Measurements from ENCODE around the gene SMCO2. TPM values are rescaled to one million over a fixed set of nuclear protein-coding genes. Genes with fewer than 3 reads are reported as not detected.

The SMCO2 gene
- total and polyA plus RNA-seq, 4 donors = not detected

DNA sequence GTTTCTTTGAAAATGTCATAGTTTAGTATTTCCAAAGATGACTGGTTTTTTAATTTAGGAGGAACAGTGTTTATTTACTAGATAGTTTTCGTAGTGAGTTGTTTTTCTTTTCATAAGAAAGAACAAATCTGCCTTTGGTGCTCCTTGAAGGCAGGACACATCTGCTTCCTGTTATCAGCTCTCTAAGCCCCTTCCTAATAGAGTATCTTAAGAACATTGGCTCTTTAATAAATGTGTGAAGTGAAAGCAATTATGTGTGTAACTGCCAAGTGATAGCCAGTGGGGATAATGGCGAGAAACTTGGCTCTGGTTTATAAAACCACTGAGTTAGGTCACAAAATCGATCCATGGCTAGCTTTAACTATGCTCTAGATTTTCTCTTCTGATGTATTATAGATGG lies 54.0 kb downstream of the SMCO2 start:
- Histone ChIP-seq H3K9ac (ENCODE audit: low read depth in 1 of 2, low read length in 2 of 2) (no peak overlapping the region), H3K4me3 (ENCODE audit: low read depth in 1 of 3, low read length in 3 of 3) (no peak overlapping the region), H3K27me3 (ENCODE audit: control insufficient read depth in 4 of 4, insufficient read depth in 4 of 4, low read length in 3 of 4) (no peaks in the 10 kb centered on the region), H3K27ac (ENCODE audit: low read depth in 1 of 2, low read length in 2 of 2) (no peak overlapping the region), H3K9me3 (ENCODE audit: control insufficient read depth in 4 of 4, low read length in 3 of 4) (no peaks in the 10 kb centered on the region), H3K36me3 (ENCODE audit: control insufficient read depth in 4 of 4, insufficient read depth in 3 of 4, low read depth in 1 of 4, low read length in 3 of 4) (no peaks in the 10 kb centered on the region), H3K4me1 (ENCODE audit: control insufficient read depth in 4 of 4, insufficient read depth in 4 of 4, low read length in 3 of 4) (no peaks in the 10 kb centered on the region)
- TF ChIP-seq, protein P1, sequence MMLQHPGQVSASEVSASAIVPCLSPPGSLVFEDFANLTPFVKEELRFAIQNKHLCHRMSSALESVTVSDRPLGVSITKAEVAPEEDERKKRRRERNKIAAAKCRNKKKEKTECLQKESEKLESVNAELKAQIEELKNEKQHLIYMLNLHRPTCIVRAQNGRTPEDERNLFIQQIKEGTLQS (IDR thresholded peaks at IDR 0.05) = no peak
- TF ChIP-seq GABPA (IDR thresholded peaks at IDR 0.05 in 1 of 2, conservative IDR thresholded peaks at IDR 0.05 in 1 of 2) = no peak
- no peak for TF ChIP-seq SP1 (IDR thresholded peaks at IDR 0.05)
- TF ChIP-seq, protein P2, sequence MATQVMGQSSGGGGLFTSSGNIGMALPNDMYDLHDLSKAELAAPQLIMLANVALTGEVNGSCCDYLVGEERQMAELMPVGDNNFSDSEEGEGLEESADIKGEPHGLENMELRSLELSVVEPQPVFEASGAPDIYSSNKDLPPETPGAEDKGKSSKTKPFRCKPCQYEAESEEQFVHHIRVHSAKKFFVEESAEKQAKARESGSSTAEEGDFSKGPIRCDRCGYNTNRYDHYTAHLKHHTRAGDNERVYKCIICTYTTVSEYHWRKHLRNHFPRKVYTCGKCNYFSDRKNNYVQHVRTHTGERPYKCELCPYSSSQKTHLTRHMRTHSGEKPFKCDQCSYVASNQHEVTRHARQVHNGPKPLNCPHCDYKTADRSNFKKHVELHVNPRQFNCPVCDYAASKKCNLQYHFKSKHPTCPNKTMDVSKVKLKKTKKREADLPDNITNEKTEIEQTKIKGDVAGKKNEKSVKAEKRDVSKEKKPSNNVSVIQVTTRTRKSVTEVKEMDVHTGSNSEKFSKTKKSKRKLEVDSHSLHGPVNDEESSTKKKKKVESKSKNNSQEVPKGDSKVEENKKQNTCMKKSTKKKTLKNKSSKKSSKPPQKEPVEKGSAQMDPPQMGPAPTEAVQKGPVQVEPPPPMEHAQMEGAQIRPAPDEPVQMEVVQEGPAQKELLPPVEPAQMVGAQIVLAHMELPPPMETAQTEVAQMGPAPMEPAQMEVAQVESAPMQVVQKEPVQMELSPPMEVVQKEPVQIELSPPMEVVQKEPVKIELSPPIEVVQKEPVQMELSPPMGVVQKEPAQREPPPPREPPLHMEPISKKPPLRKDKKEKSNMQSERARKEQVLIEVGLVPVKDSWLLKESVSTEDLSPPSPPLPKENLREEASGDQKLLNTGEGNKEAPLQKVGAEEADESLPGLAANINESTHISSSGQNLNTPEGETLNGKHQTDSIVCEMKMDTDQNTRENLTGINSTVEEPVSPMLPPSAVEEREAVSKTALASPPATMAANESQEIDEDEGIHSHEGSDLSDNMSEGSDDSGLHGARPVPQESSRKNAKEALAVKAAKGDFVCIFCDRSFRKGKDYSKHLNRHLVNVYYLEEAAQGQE (IDR thresholded peaks at IDR 0.05) = no peak
- TF ChIP-seq, protein P3, sequence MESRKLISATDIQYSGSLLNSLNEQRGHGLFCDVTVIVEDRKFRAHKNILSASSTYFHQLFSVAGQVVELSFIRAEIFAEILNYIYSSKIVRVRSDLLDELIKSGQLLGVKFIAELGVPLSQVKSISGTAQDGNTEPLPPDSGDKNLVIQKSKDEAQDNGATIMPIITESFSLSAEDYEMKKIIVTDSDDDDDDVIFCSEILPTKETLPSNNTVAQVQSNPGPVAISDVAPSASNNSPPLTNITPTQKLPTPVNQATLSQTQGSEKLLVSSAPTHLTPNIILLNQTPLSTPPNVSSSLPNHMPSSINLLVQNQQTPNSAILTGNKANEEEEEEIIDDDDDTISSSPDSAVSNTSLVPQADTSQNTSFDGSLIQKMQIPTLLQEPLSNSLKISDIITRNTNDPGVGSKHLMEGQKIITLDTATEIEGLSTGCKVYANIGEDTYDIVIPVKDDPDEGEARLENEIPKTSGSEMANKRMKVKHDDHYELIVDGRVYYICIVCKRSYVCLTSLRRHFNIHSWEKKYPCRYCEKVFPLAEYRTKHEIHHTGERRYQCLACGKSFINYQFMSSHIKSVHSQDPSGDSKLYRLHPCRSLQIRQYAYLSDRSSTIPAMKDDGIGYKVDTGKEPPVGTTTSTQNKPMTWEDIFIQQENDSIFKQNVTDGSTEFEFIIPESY (IDR thresholded peaks at IDR 0.05) = no peak
- no peak for TF ChIP-seq JUND (IDR thresholded peaks at IDR 0.05)
- TF ChIP-seq, protein P4, sequence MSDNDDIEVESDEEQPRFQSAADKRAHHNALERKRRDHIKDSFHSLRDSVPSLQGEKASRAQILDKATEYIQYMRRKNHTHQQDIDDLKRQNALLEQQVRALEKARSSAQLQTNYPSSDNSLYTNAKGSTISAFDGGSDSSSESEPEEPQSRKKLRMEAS (IDR thresholded peaks at IDR 0.05) = no peak
- no peak for TF ChIP-seq TAF1 (conservative IDR thresholded peaks at IDR 0.05)
- no peak for TF ChIP-seq RAD21 (IDR thresholded peaks at IDR 0.05)
- no peak for TF ChIP-seq YY1 (IDR thresholded peaks at IDR 0.05)
- 81% methylated on average over 3 of the region's 3 CpGs for WGBS
- DNase-seq (ENCODE audit: low spot score) = no peak

DNA sequence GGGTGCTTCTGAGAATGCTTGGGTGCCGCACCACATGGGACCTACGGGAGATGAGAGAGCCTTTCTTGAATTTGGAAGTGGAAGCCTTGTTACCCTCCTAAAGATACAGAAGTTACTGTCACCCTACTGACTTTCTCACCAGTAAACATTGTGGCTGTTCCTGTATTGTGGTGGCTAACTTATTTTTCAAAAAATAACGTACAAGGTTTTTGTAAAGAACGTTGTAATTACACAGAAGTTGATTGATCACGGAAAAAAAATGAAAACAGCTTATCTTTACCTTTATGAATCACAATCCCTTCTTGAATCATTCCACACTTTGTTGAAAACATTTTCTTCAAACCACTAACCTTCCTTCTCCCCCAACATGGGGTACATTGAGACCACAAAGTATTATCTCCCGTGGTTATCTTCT lies 55.5 kb downstream of the SMCO2 start:
- H3K27ac ChIP-seq (ENCODE audit: low read depth in 1 of 2, low read length in 2 of 2) = no peak overlapping the region
- no peaks in the 10 kb centered on the region for H3K9me3 ChIP-seq (ENCODE audit: control insufficient read depth in 4 of 4, low read length in 3 of 4)
- no peaks in the 10 kb centered on the region for H3K4me1 ChIP-seq (ENCODE audit: control insufficient read depth in 4 of 4, insufficient read depth in 4 of 4, low read length in 3 of 4)
- H3K9ac ChIP-seq (ENCODE audit: low read depth in 1 of 2, low read length in 2 of 2) = no peak overlapping the region
- DNase-seq (ENCODE audit: low spot score) = no peak
- H3K27me3 ChIP-seq (ENCODE audit: control insufficient read depth in 4 of 4, insufficient read depth in 4 of 4, low read length in 3 of 4) = no peaks in the 10 kb centered on the region
- H3K4me3 ChIP-seq (ENCODE audit: low read depth in 1 of 3, low read length in 3 of 3) = no peak overlapping the region
- no peaks in the 10 kb centered on the region for H3K36me3 ChIP-seq (ENCODE audit: control insufficient read depth in 4 of 4, insufficient read depth in 3 of 4, low read depth in 1 of 4, low read length in 3 of 4)
- WGBS = 91% methylated on average over 6 of the region's 6 CpGs
- TF ChIP-seq HNF4G (IDR thresholded peaks at IDR 0.05) (no peak), FOXA2 (IDR thresholded peaks at IDR 0.05) (no peak), YY1 (IDR thresholded peaks at IDR 0.05) (no peak)

DNA sequence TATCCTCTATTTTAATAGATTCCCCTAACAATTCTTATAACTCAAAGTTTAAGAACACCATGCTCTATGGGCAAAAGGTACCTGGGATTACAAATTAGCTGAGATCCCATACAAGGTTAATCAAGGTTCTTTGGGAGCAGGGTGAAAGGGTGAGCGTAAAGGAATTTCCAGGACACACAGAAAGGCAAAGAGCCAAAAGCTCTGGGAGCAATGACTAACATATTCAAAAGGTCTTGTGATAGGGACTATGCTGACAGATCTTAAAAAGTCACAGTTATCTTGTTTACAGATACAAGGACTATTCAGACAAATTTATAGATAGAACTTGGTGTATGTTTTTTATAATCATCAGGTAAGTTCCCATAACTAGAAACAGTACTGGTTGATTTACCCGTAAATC lies 58.0 kb downstream of the SMCO2 start:
- H3K9me3 ChIP-seq (ENCODE audit: control insufficient read depth in 4 of 4, low read length in 3 of 4) = no peaks in the 10 kb centered on the region
- H3K9ac ChIP-seq (ENCODE audit: low read depth in 1 of 2, low read length in 2 of 2) = no peak overlapping the region
- H3K4me1 ChIP-seq (ENCODE audit: control insufficient read depth in 4 of 4, insufficient read depth in 4 of 4, low read length in 3 of 4) = no peaks in the 10 kb centered on the region
- no peaks in the 10 kb centered on the region for H3K36me3 ChIP-seq (ENCODE audit: control insufficient read depth in 4 of 4, insufficient read depth in 3 of 4, low read depth in 1 of 4, low read length in 3 of 4)
- H3K27ac ChIP-seq (ENCODE audit: low read depth in 1 of 2, low read length in 2 of 2) = no peak overlapping the region
- DNase-seq (ENCODE audit: low spot score) = no peak
- TF ChIP-seq RXRA (IDR thresholded peaks at IDR 0.05) = peak in 1 of 2 donors; percentile 4
- TF ChIP-seq, protein P4 (IDR thresholded peaks at IDR 0.05) = no peak
- H3K4me3 ChIP-seq (ENCODE audit: low read depth in 1 of 3, low read length in 3 of 3) = no peak overlapping the region
- H3K27me3 ChIP-seq (ENCODE audit: control insufficient read depth in 4 of 4, insufficient read depth in 4 of 4, low read length in 3 of 4) = no peaks in the 10 kb centered on the region
- WGBS = 82% methylated on average over 2 of the region's 2 CpGs

Data from liver (tissue), 9 donors.